NCI-H2171 (cell line): ENCODE results near the gene NGFR.

Source experiments
- DNase-seq: peaks from one replicate; lab custom pipeline; 2025; lab: John Stamatoyannopoulos, UW

The NGFR gene

DNA sequence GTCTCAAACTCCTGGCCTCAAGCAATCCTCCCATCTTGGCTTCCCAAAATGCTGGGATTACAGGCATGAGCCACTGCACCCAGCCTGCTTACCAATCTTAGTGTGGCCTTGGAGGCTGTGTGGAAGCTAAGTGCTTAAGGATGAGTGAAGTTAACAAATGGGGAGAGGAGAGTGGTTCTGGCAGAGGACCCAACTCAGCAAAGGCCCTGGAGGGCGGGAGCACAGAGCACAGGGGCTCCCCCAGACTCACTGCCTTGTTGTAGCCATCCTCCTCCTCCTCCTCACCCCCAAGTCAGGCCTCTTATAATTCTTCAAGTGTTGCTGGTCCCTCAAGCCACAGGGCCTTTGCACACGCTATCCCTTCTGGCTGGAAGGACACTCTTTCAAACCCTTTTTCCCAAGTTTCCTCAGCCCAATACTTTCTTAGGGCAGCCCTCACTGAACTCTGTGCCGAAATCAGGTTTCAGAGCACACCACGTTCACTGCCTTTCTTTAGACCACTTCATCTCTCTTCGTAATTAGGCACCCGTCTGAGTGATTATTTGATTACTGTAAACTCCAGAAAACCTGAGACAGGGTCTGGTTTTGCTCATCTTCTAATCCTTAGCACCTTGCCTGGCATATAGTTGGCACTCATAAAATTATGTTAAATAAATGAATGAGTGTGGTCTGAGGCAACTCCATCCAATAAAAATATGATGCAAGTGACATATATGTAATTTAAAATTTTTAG lies 23.4 kb downstream of the NGFR start:
- DNase-seq, result no peak

DNA sequence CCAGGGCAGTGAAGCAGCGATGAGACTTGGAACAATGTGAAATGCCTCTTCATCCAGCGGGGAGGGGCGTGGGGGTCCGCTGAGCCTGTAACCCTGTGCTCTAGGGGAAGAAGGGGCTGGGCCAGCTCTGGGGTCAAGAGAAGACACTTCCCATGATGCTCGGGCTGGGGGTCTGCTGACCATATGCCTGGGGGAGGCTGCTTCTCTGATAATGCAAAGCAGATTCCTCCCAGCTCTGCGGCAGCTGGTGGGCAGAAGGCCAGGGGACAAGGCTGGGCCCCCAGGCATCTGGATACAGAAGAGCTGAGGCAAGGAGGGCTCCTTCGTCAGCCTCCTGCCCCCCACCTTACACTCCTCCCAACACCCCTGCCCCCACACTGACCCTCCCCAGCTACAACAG lies 24.7 kb downstream of the NGFR start:
- DNase-seq, result no peak

DNA sequence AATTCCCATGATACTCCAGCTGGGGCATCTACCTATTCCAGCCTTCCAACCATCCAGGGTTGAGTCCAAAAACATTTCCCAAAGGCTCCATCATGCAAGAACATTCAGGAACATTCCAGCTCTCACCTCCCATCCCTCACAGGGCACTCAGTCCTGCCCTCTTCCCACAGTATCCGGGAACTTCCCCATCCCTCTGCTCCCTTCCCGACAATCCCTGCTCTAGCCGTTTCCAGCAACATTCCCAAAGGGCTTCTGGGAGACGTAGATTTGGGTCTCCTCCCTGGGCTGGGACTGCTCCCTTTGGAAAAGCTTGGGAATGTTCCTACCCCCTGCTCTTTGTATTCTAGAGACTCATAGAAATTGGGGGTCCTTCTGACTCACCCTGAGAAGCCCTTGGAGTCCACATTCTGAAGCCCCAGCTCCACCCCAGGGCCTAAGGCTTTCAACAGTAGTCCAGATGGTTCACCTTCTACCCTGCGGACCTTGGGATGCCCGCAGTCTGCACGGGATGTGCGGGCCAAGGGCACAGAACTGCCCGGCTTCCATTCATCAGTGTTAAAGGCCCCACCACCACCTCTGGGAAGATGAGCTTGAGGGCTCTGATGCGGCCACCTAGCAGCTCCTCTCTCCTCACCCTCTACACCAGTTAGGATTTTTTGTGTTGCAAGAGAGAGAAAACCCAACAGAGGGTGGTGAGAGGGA lies 25.4 kb downstream of the NGFR start:
- DNase-seq, result no peak

DNA sequence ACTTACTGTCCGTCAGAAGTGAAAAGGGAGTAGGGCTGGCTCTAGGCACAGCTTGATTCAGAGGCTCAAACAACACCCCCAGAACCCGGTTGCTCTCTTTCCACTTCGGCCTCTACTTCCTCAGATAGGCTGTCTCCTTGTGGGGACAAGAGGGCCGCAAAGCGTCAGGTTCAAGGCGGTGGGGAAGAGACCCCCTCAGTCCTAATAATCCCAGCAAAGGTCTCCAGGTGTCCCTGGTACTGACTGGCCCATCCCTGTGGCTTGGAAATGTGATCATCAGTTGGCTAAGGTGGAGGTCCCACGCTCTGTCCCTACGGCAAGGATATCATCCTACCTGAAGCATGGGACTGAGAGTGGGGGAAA lies 26.0 kb downstream of the NGFR start:
- DNase-seq, result no peak

DNA sequence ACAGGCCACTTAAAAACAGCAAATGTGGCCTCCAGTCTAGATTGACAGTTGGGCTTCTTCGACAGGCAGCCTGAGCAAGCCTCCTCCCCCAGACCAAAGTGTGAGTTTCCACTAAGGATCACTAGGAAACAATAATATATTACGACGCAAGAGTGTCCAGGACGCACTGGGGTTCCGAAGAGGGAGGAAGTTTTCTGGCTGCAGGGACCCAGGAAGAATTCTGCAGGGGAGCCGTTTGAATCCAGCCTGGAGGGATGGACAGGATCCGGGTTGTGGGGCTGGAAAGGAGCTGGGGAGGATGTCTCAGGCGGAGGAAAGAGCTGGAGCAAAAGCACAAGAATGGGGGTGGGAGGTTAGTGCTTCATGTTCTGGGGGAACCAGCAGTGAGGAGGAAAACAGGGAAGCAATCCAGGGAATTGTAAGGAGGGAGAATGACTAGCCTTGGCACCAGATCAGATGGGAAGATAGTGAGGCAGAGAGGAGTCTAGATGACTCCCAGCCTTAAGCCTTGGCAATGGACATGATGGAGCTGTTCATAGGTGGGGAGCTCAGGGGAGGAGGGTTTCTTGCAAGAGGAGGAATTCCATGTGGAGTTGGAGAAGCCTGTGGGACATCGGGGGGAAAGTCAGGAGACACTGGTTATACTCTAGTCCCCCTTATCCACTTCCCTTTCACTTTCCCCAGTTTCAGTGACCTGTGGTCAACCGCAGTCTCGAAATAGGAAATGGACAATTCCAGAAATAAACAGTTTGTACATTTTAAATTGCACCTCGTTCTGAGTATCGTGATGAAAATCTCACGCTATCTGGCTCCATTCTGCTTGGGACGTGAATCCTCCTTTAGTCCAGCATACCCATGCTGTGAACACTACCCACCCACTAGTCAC lies 26.6 kb downstream of the NGFR start:
- DNase-seq, result no peak

DNA sequence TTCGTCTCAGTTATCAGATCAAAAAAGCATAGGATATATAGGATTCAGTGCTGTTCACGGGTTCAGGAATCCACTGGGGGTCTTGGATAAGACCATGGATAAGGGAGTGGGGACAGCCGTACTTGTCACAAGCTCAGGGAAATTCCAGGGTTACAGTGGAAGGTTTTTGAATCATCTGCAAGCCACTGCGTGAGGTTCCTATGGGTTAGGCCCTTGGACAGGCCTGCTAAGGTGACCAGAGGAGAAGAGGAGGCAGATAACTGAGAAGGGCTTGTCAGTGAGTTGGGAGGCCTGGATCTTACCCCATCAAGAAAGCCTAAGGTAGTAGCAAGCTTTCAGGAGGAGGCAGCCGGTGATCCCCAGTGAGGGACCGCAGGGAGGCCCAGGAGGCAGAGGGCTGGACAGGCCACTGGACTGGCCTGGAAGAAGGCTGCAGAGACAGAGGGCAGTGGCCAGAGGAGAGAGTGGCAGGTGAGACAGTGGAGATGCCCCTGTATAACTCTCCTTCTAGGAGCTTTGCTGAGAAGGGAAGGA lies 27.3 kb downstream of the NGFR start:
- DNase-seq, result no peak

DNA sequence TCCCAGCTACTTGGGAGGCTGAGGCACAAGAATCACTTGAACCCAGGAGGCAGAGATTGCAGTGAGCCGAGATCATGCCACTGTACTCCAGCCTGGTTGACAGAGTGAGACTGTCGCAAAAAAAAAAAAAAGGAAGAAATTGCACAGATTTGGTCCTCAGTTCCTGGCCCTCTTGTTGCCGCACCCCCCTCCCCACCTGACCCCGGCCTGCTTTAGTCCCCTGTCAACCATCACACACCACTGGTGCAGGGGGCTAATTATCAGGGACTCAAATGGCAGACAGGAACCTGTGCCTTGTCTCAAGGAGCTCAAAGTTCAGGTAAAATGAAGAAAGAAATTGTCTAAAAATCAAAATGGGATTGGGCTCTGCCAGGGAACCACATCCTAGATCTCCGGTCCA lies 28.1 kb downstream of the NGFR start:
- no peak for DNase-seq

DNA sequence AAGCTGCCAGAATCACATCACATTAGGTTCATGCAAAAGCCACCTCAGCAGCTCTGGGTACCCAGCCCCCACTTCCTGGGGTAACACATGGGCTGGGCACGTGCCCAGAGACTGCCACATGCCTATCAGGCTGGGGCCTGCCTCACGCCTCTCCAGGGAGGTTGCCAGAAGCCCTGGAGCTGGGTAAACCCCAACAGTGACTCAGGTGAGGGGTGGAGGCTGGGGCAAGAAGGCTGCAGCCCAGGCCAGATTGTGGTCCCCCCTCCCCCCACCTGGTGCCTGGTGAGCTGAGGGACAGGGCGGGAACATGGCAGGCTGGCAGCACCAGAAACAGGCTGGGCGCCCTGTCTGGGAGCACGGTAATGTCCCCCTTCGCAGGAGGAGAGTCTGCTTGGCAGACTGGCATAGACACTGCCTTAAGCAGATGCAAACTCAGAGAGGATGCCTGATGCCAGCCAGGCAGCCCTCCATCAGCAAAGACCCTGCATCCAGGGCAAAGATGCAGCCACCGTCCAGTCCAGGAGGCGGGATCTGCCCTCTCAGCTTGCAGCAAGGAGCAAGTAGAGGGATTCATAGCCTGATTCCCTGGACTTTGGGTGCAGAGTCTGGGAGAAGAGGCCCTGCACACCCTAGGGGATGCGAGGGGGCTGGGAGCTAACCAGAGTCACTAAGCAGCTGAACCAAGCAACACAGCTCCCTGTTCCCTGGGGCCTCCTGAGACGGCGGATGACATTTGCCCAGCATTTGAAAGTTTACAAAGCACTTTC lies 28.8 kb downstream of the NGFR start:
- peak; percentile 97 for DNase-seq

DNA sequence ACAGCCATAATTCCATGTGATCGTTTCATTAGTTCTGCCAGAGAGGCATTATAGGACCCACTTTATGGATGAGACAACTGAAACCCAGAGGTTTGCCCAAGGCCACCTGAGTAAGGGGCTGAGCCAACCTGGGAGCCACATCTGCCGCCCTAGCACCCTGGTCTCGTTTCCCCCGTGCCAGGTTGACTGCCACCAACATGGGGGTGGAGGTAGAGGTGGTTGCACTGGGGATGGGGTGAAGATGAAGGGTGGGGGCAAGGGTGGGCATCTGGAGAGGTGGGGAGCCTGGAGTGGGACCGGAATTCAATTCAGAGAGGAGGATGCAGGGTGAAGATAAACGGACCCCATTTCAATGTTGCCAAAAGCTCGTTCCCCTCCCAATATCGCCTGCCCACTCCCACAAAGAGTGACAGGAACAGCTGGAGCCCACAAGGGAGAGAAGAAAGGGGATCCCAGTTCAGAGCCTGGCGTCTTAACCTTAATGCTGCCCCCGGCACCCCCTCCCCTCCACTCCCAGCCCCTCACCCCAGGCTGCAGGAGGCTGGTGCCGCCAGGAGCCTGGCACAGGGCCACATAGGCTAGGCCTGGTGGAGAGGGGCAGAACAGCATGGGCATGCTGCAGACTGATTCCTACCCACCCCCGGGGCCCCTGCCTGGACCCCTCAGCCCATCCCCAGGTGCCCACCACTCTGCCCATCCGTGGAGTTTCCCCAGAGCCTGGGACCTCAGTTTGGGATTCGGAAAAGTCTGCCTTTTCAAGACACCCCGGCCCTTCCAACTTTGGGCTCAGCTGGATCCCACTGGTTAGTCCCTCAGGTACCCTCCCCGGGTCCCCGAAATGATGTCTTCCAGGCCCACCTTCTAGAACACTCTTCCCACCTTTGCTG lies 29.6 kb downstream of the NGFR start:
- peak; percentile 12 for DNase-seq

DNA sequence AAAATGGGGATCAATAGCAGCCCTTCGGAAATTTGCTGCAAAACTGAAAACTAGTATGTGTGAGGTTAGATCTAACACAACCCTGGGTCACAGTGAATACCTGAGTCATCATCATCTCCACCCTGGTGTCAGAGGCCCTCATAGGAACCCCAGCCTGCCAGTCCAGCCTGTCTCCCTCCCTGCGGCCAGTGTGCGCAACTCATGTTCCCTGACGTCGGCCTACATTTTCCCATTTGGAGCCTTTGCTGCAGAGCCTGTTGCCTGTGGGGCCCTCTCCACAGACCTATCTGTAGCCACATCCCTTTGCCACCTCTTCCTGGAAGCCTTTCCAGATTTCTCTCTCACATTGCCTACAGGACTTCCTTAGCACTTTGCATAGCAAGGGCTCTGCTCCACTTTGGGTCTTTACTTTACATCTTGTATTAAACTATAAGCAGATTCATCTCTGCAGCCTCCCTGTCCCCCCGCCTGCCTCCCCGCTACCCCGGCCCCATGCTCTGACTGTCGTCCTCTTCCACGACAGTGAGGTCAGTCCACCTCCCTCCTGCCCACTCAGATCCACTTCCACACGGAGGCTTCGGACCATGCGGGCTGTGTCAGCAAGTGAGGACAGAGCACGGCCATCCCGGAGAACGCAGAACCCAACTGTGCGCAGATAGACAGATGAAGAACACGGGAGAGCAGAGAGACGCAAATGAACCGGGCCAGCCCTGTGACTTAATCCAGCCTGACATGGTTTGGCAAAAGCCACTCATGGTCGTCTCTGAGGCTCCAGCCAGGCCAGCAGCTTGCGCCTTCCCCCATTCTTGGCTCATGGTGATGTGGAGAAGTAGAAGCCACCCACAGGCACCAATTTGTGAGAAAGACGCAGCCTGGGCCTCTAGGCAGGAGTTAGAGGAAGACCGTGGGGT lies 31.0 kb downstream of the NGFR start:
- no peak for DNase-seq

DNA sequence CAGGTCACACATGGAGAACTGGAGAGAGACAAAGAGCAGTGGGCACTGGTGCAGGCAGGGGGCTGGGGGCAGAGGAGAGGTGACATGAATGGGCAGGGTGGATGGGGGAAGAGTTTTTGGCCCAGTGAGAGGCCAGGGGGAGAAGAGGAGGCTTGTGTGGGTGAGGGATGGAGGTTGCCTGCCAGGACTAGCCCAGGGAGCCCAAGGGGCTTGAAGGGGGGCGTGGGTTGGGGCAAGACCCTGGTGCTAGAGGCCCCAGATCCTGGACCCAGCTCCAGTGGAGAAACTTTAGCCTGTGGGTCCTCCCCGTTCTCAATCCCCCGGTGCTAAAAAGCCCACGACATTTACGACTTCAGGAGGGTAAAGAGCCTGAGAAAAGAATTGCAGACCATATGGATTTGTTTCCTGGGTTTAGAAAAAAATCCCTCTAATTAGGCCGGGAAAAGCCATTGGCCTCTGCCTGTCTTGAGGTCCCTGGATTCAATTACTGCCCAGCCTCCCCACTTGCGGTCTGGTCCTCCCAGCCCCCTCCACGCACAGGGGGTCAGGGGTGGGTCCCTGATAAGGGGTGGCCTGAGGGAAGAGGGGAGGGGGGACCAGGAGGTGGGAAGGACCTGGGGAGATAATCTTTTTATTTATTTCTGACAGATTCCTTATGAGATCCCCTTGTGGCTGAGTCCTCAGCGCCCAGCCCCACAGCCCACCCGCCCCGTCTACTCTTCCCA lies 33.0 kb downstream of the NGFR start:
- peak; percentile 60 for DNase-seq

DNA sequence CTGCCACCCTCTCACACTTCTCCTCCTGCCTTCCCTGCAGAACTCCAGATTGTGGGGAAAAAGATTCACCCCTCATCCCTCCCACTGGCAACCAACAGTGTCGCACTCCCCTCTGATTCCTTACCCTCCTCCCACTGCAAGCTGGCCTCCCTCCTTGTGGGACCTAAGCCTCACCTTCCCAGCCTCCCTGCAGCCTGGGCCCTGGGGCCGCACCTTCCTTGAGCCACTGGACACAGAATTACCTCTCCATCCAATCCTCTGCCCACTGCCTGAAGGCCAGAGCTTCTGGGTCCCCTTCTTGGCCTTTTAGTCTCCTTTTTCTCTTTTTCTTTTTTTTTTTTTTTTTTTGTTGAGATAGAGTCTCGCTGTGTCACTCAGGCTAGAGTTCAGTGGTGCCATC lies 33.9 kb downstream of the NGFR start:
- no peak for DNase-seq

DNA sequence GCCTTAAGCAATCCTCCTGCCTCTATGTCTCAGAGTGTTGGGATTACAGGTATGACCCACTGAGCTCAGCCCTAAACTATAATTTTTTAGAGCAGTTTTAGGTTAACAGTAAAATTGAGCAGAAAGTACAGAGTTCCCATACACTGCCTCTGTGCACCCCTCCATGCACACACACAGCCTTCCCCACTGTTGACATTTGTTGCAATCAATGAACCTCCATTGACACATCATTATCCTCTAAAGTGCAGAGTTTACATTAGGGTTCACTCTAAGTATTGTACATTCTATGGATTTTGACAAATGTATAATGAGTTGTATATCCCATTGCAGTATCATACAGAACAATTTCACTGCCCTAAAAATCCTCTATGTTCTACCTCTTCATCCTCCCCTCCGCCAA lies 35.0 kb downstream of the NGFR start:
- DNase-seq, result no peak

DNA sequence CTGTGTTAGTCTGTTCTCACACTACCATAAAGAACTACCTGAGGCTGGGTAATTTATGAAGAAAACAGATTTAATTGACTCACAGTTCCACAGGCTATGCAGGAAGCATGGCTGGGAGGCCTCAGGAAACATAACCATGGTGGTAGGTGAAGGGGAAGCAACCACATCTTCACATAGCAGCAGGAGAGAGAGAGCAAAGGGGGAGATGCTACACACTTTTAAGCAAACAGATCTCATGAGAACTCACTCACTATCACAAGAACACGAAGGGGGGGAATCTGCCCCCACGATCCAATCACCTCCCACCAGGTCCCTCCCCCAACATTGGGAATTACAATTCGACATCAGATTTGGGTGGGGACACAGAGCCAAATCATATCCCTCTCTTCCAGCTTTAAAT lies 48.8 kb downstream of the NGFR start:
- no peak for DNase-seq

DNA sequence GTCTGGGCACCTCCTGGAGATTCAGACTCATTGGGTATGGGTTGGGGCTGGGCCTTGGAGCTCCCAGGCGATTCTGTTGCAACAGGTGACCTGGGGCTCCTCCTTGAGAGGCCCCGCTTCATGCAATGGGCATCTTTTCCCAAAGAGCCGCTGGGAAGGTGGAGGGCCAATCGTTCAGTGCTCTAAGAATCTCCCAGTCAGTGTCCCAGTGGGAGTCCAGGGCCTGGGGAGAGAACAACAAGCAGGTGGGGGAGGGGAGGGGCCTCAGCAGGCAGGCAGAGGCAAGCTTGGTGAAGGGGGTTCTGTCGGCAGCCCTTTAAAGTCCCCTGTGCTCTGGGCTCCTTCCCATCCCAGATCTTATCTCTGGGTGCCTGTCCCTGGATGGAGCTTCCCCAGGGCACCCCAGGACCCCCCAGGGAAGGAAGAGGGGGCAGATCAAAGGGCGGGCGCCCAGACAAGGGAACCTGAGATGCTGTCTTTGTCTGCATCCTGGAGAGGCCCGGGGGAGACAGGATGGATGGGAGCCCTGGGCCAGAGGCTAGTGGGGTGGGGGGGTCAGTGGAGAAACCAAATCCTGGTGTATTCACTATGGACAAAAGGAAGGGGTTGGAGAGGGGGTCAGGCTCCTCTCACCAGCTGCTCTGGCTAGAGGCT lies 50.0 kb downstream of the NGFR start:
- DNase-seq, result peak; percentile 9

DNA sequence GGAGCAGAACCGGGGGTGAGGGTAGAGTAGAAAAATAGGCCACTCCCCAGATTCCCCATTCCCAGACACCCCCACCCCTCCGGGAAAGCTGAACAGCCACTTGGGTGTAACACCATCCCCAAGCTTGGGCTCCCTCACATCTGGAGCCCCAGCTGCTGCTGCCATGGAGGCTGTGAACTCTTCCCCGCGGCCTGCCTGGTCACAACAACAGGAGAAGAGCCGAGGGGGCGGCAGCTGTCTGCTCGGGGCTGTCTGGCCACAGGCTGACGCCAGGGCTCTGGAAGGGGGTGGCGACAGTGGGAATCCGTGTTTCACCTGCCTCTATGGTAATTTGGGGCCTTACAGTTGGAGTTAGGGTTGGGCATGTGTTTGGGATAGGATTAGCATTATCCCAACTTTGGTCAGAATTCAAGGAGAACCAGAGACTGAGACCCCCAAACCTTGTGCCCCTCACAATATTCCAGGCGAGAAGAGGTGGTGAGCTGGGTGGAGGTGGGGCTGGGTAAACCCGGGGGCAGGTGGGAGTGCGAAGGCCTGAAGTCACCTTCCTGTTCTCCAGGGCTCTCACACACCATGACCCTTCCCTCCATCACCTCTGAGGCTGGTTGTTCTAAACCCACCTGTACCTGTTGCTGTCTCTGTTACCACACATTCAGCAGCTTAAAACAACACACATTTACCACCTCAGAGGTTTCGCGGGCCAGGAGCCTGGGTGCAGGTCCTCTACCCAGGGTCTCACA lies 50.9 kb downstream of the NGFR start:
- DNase-seq, result peak; percentile 43
